GM19025 (cell line): ENCODE results near the gene NSRP1.
"Not testable (repeated sequence)": the region's sequence is repeated elsewhere in the genome, so short reads cannot be mapped to it uniquely, and the experiment has no call there.

Source experiments
- ATAC-seq: cut with Tn5 transposase; IDR thresholded peaks from one replicate; pipeline ENCODE4 v1.9.1; 2021; ENCODE audit warnings: mild to moderate bottlenecking, low read depth, moderate library complexity; ENCODE audit not compliant: unreplicated experiment

Gene NSRP1

GRCh38 chr17:30117675-30118081 lies 1.1 kb downstream of the NSRP1 start:
- ATAC-seq: no peak

GRCh38 chr17:30118635-30119034 lies 2.0 kb downstream of the NSRP1 start:
- ATAC-seq: not testable (repeated sequence)

- no peak for ATAC-seq
These were observed 7.7 kb downstream of the NSRP1 start for GRCh38 chr17:30124273-30124796.

- ATAC-seq: no peak
These were observed 13.5 kb downstream of the NSRP1 start for GRCh38 chr17:30130121-30130520.

- no peak for ATAC-seq
These were observed 16.0 kb downstream of the NSRP1 start for GRCh38 chr17:30132615-30133014.

GRCh38 chr17:30133197-30133596 lies 16.6 kb downstream of the NSRP1 start:
- ATAC-seq: no peak

GRCh38 chr17:30134551-30134950 lies 17.9 kb downstream of the NSRP1 start:
- ATAC-seq: no peak

- ATAC-seq: no peak
These were observed 20.5 kb downstream of the NSRP1 start for GRCh38 chr17:30137158-30137557.

- not testable (repeated sequence) for ATAC-seq
These were observed 31.2 kb downstream of the NSRP1 start for GRCh38 chr17:30147860-30148259.

GRCh38 chr17:30148376-30148775 lies 31.8 kb downstream of the NSRP1 start:
- ATAC-seq: no peak

- ATAC-seq: no peak
These were observed 34.9 kb downstream of the NSRP1 start for GRCh38 chr17:30151471-30151870.

- no peak for ATAC-seq
These were observed 36.8 kb downstream of the NSRP1 start for GRCh38 chr17:30153463-30153862.

- no peak for ATAC-seq
These were observed 38.8 kb downstream of the NSRP1 start for GRCh38 chr17:30155389-30155788.

GRCh38 chr17:30158896-30159625 lies 42.4 kb downstream of the NSRP1 start:
- no peak for ATAC-seq

- no peak for ATAC-seq
These were observed 44.0 kb downstream of the NSRP1 start for GRCh38 chr17:30160419-30161172.

- no peak for ATAC-seq
These were observed 45.0 kb downstream of the NSRP1 start for GRCh38 chr17:30161601-30162000.

- no peak for ATAC-seq
These were observed 47.9 kb downstream of the NSRP1 start for GRCh38 chr17:30164531-30164930.

GRCh38 chr17:30165147-30165546 lies 48.5 kb downstream of the NSRP1 start:
- ATAC-seq: no peak

- ATAC-seq: no peak
These were observed 49.3 kb downstream of the NSRP1 start for GRCh38 chr17:30165960-30166359.

- no peak for ATAC-seq
These were observed 53.9 kb downstream of the NSRP1 start for GRCh38 chr17:30170415-30170987.

- ATAC-seq: no peak
These were observed 55.9 kb downstream of the NSRP1 start for GRCh38 chr17:30172560-30172959.
